Caco-2 (cell line): Measurements from ENCODE around the gene ZC3H12A. TPM values are rescaled to one million over a fixed set of nuclear protein-coding genes. Genes with fewer than 3 reads are reported as not detected.

ENCODE experiments used
- BruUV-seq: library from RNA; stranded (reverse); fragments of 400-500 nt; replicated peaks from 2 replicates; lab custom pipeline; 2021; lab: Mats Ljungman, UMichigan
- CTCF ChIA-PET: fragments of 300-600 bp; sonication (Branson Sonifier 250); formaldehyde crosslinking; loops from one replicate; lab custom pipeline; 2022; ENCODE audit warnings: antibody characterized with exemption; lab: Charles Lee
- POLR2A ChIA-PET: fragments of 300-600 bp; sonication (Branson Sonifier 250); formaldehyde crosslinking; loops from one replicate; lab custom pipeline; 2022; ENCODE audit warnings: antibody characterized with exemption; lab: Charles Lee
- DNase-seq, 2 experiments: peaks; one replicate each; pipeline versions ENCODE4 v3.0.0 to v3.0.0-alpha.2; 2020 to 2022
- H3K27me3 ChIP-seq: replicated peaks from 2 replicates; pipeline ENCODE4 v1.6.0; 2011; ENCODE audit warnings: low read length; ENCODE audit not compliant: control insufficient read depth, insufficient read depth
- H3K36me3 ChIP-seq: 2 replicates; pipeline ENCODE4 v1.5.1; 2011; ENCODE audit warnings: low read length; ENCODE audit not compliant: control insufficient read depth, insufficient read depth
- H3K4me1 ChIP-seq: fragments of 250-450 bp; sonication (Bioruptor Pico); 2 replicates; pipeline ENCODE4 v1.5.1; 2020; ENCODE audit warnings: mild to moderate bottlenecking
- H3K4me3 ChIP-seq: 2 replicates; pipeline ENCODE4 v1.5.1; 2011; ENCODE audit warnings: low read depth, mild to moderate bottlenecking, control low read depth, low read length
- H3K9me3 ChIP-seq: fragments of 250-450 bp; sonication (Bioruptor Pico); 2 replicates; pipeline ENCODE4 v1.5.1; 2020; ENCODE audit warnings: mild to moderate bottlenecking, moderate library complexity
- H3K27ac Mint-ChIP-seq: one replicate; pipeline ENCODE4 v1.8.0; 2022; ENCODE audit warnings: mixed read lengths; ENCODE audit not compliant: unreplicated experiment
- H3K27me3 Mint-ChIP-seq: one replicate; pipeline ENCODE4 v1.8.0; 2022; ENCODE audit warnings: mixed read lengths; ENCODE audit not compliant: insufficient read depth, unreplicated experiment
- H3K36me3 Mint-ChIP-seq: one replicate; pipeline ENCODE4 v1.8.0; 2022; ENCODE audit warnings: mild to moderate bottlenecking, mixed read lengths; ENCODE audit not compliant: insufficient read depth, unreplicated experiment
- H3K4me1 Mint-ChIP-seq: one replicate; pipeline ENCODE4 v1.8.0; 2022; ENCODE audit warnings: low read depth, mixed read lengths; ENCODE audit not compliant: unreplicated experiment
- H3K4me3 Mint-ChIP-seq: one replicate; pipeline ENCODE4 v1.8.0; 2022; ENCODE audit warnings: mild to moderate bottlenecking, moderate library complexity, mixed read lengths; ENCODE audit not compliant: unreplicated experiment
- H3K9me3 Mint-ChIP-seq: one replicate; pipeline ENCODE4 v1.8.0; 2022; ENCODE audit warnings: mixed read lengths; ENCODE audit not compliant: unreplicated experiment
- intact Hi-C: fragments of 100-400 bp; cut with micrococcal nuclease; formaldehyde crosslinking; loops from one replicate; pipeline ENCODE4 v1.10.0; 2022; ENCODE audit not compliant: unreplicated experiment
- total RNA-seq: library from RNA; stranded (reverse); gene quantifications from 2 replicates; pipeline ENCODE4 v1.2.3, GENCODE V29; 2022
- TF ChIP-seq, protein P1 (sequence below), 2 experiments: fragments of 200-600 bp in 1 of 2; IDR thresholded peaks; 1 replicate in 1 of 2; 2 replicates in 1 of 2; pipeline versions ENCODE4 v1.5.1 to v1.8.0; 2011 to 2022; ENCODE audit warnings: antibody characterized with exemption in 1 of 2, control low read depth in 1 of 2, inconsistent platforms in 1 of 2, low read depth in 1 of 2, low read length in 1 of 2, mild to moderate bottlenecking in 1 of 2, moderate library complexity in 1 of 2; ENCODE audit not compliant: insufficient read depth in 1 of 2, severe bottlenecking in 1 of 2, unreplicated experiment in 1 of 2

ZC3H12A gene
- total RNA-seq, 1 experiment from 2014 or later = 4.7 TPM

DNA sequence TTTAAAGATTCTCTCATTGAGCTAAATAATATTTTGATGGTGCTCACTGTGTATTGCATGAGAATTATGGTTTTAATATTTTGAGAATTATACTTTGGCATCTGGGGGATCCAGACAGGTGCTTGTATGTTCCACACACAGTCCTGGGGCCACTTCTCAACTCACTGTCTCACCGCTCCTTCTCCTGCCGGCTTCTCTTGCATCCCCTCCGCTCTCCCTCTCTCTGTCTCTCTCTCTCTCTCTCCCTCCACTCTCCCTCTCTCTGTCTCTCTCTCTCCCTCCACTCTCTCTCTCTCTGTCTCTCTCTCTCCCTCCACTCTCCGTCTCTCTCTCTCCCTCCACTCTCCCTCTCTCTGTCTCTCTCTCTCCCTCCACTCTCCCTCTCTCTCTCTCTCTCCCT lies 32.2 kb upstream of the ZC3H12A start:
- Mint-ChIP-seq H3K27ac (no peak overlapping the region), H3K36me3 (no peaks in the 10 kb centered on the region), H3K4me1 (no peaks in the 10 kb centered on the region), H3K9me3 (no peaks in the 10 kb centered on the region), H3K27me3 (peaks cover 15% of the 10 kb centered on the region), H3K4me3 (no peak overlapping the region)
- TF ChIP-seq, protein P1, sequence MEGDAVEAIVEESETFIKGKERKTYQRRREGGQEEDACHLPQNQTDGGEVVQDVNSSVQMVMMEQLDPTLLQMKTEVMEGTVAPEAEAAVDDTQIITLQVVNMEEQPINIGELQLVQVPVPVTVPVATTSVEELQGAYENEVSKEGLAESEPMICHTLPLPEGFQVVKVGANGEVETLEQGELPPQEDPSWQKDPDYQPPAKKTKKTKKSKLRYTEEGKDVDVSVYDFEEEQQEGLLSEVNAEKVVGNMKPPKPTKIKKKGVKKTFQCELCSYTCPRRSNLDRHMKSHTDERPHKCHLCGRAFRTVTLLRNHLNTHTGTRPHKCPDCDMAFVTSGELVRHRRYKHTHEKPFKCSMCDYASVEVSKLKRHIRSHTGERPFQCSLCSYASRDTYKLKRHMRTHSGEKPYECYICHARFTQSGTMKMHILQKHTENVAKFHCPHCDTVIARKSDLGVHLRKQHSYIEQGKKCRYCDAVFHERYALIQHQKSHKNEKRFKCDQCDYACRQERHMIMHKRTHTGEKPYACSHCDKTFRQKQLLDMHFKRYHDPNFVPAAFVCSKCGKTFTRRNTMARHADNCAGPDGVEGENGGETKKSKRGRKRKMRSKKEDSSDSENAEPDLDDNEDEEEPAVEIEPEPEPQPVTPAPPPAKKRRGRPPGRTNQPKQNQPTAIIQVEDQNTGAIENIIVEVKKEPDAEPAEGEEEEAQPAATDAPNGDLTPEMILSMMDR (IDR thresholded peaks at IDR 0.05; ENCODE audit: insufficient read depth in 1 of 2, low read depth in 1 of 2, low read length in 1 of 2, severe bottlenecking in 1 of 2, unreplicated experiment in 1 of 2) = no peak
- Histone ChIP-seq H3K4me3 (no peak overlapping the region), H3K36me3 (no peaks in the 10 kb centered on the region), H3K4me1 (no peaks in the 10 kb centered on the region), H3K27me3 (no peaks in the 10 kb centered on the region), H3K9me3 (no peaks in the 10 kb centered on the region)
- ChIA-PET CTCF (no interaction called here), POLR2A (no interaction called here)
- no peak for DNase-seq
- BruUV-seq = no TSS peak
- intact Hi-C loops = no loop called here

DNA sequence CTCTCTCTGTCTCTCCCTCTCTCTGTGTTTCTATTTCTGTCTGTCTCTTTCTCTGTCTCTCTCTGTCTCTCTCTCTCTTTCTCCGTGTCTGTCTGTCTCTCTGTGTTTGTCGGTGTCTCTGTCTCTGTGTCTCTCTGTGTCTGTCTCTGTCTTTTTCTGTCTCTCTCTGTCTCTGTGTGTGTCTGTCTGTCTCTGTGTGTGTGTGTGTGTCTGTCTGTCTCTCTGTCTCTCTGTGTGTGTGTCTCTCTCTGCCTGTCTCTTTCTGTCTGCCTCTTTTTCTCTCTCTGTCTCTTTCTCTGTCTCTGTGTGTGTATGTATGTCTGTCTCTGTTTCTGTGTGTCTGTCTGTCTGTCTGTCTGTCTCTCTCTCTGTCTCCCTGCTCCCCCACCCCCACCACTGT lies 31.7 kb upstream of the ZC3H12A start:
- Mint-ChIP-seq H3K4me1 (no peaks in the 10 kb centered on the region), H3K27ac (no peak overlapping the region), H3K9me3 (no peaks in the 10 kb centered on the region), H3K27me3 (peaks cover 15% of the 10 kb centered on the region), H3K4me3 (no peak overlapping the region), H3K36me3 (no peaks in the 10 kb centered on the region)
- Histone ChIP-seq H3K4me3 (no peak overlapping the region), H3K27me3 (no peaks in the 10 kb centered on the region), H3K4me1 (no peaks in the 10 kb centered on the region), H3K9me3 (no peaks in the 10 kb centered on the region), H3K36me3 (no peaks in the 10 kb centered on the region)
- TF ChIP-seq, protein P1 (IDR thresholded peaks at IDR 0.05; ENCODE audit: insufficient read depth in 1 of 2, low read depth in 1 of 2, low read length in 1 of 2, severe bottlenecking in 1 of 2, unreplicated experiment in 1 of 2) = no peak
- ChIA-PET POLR2A (no interaction called here), CTCF (no interaction called here)
- no peak for DNase-seq
- intact Hi-C loops = no loop called here
- BruUV-seq = no TSS peak

DNA sequence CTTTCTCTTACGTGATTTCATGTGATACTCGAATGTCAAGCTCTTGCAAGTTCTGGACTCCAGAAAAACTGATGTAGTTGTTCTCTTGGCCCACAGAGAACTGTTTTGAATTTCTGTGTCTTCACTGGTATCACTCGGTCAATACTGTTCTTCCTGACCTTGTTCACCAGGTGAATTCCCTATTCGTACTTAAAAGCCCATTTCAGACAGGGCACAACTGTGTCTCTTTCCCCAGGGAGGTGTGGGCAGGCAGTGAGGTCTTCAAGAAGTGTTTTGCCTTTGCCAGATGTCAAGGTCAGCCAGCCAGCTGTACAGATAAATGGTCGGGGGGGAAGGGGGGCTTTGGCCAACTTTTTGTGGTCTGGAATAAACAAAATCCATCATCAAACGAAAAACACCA lies 27.5 kb upstream of the ZC3H12A start:
- no peaks in the 10 kb centered on the region for H3K4me1 Mint-ChIP-seq
- no peaks in the 10 kb centered on the region for H3K36me3 Mint-ChIP-seq
- H3K9me3 Mint-ChIP-seq = no peaks in the 10 kb centered on the region
- Histone ChIP-seq H3K4me3 (no peak overlapping the region), H3K4me1 (no peaks in the 10 kb centered on the region), H3K9me3 (no peaks in the 10 kb centered on the region), H3K27me3 (no peaks in the 10 kb centered on the region), H3K36me3 (no peaks in the 10 kb centered on the region)
- H3K27ac Mint-ChIP-seq = no peak overlapping the region
- H3K27me3 Mint-ChIP-seq = peaks cover 19% of the 10 kb centered on the region
- no peak overlapping the region for H3K4me3 Mint-ChIP-seq
- CTCF ChIA-PET = interaction anchor here (0.7 kb wide), 1 partner anchor 361 kb away, joined by 3 read pairs; the partner anchor contains the start of genes C1orf122 and YRDC
- POLR2A ChIA-PET = no interaction called here
- BruUV-seq = no TSS peak
- TF ChIP-seq, protein P1 (IDR thresholded peaks at IDR 0.05; ENCODE audit: insufficient read depth in 1 of 2, low read depth in 1 of 2, low read length in 1 of 2, severe bottlenecking in 1 of 2, unreplicated experiment in 1 of 2) = no peak
- intact Hi-C loops = no loop called here
- no peak for DNase-seq
